Ishikawa (cell line): ENCODE data around the gene CATSPER3.

ENCODE experiments used
- CEBPB ChIP-seq: IDR thresholded peaks from 2 replicates; pipeline ENCODE4 v1.6.1; 2012
- CREB1 ChIP-seq: IDR thresholded peaks from 2 replicates; pipeline ENCODE4 v1.6.1; 2012; ENCODE audit warnings: low read depth
- EGR1 ChIP-seq: IDR thresholded peaks from 2 replicates; pipeline ENCODE4 v1.6.1; 2012
- EP300 ChIP-seq: IDR thresholded peaks from 2 replicates; pipeline ENCODE4 v1.6.1; 2012; ENCODE audit warnings: borderline replicate concordance
- FOXM1 ChIP-seq: IDR thresholded peaks from 2 replicates; pipeline ENCODE4 v1.6.1; 2012; ENCODE audit warnings: low read depth, borderline replicate concordance
- MAX ChIP-seq: IDR thresholded peaks from 2 replicates; pipeline ENCODE4 v1.6.1; 2012
- NFIC ChIP-seq: IDR thresholded peaks from 2 replicates; pipeline ENCODE4 v1.6.1; 2012
- RAD21 ChIP-seq: IDR thresholded peaks from 2 replicates; pipeline ENCODE4 v1.6.1; 2012; ENCODE audit warnings: low read depth
- REST ChIP-seq: IDR thresholded peaks from 2 replicates; pipeline ENCODE4 v1.6.1; 2012; ENCODE audit warnings: low read depth, mild to moderate bottlenecking
- TAF1 ChIP-seq: IDR thresholded peaks from 2 replicates; pipeline ENCODE4 v1.6.1; 2012; ENCODE audit warnings: low read depth, mild to moderate bottlenecking
- TCF12 ChIP-seq: IDR thresholded peaks from 2 replicates; pipeline ENCODE4 v1.6.1; 2012; ENCODE audit warnings: low read depth
- TEAD4 ChIP-seq: IDR thresholded peaks from 2 replicates; pipeline ENCODE4 v1.6.1; 2012
- USF1 ChIP-seq: IDR thresholded peaks from 2 replicates; pipeline ENCODE4 v1.6.1; 2012
- YY1 ChIP-seq: IDR thresholded peaks from 2 replicates; pipeline ENCODE4 v1.6.1; 2012; ENCODE audit warnings: low read depth
- ZBTB7A ChIP-seq: IDR thresholded peaks from 2 replicates; pipeline ENCODE4 v1.6.1; 2012; ENCODE audit warnings: low read depth

The CATSPER3 gene

GRCh38 chr5:134975843-134976242, 8.1 kb downstream of the CATSPER3 start:
- no peak for TF ChIP-seq FOXM1
- TF ChIP-seq EGR1 = no peak
- TF ChIP-seq TEAD4 = no peak
- no peak for TF ChIP-seq REST

GRCh38 chr5:134976841-134977240, 9.1 kb downstream of the CATSPER3 start:
- TF ChIP-seq RAD21 = no peak
- no peak for TF ChIP-seq TAF1
- TF ChIP-seq EP300 = no peak
- no peak for TF ChIP-seq REST
- TF ChIP-seq CREB1 = no peak
- no peak for TF ChIP-seq EGR1
- no peak for TF ChIP-seq YY1
- TF ChIP-seq USF1 = no peak
- TF ChIP-seq ZBTB7A = no peak
- TF ChIP-seq FOXM1 = no peak
- no peak for TF ChIP-seq CEBPB
- no peak for TF ChIP-seq TCF12
- TF ChIP-seq MAX = no peak
- no peak for TF ChIP-seq TEAD4
- no peak for TF ChIP-seq NFIC

GRCh38 chr5:134979416-134979815, 11.7 kb downstream of the CATSPER3 start:
- no peak for TF ChIP-seq TAF1
- no peak for TF ChIP-seq ZBTB7A
- no peak for TF ChIP-seq USF1

- TF ChIP-seq CREB1 (no peak), FOXM1 (no peak), TAF1 (no peak)
Measured at GRCh38 chr5:134982230-134982629, 14.5 kb downstream of the CATSPER3 start.

- TF ChIP-seq YY1 = no peak
- no peak for TF ChIP-seq ZBTB7A
- TF ChIP-seq TAF1 = no peak
- TF ChIP-seq TEAD4 = no peak
- TF ChIP-seq NFIC = no peak
- TF ChIP-seq EGR1 = no peak
- TF ChIP-seq CEBPB = no peak
- no peak for TF ChIP-seq MAX
- no peak for TF ChIP-seq RAD21
- no peak for TF ChIP-seq EP300
- no peak for TF ChIP-seq CREB1
- no peak for TF ChIP-seq REST
- TF ChIP-seq USF1 = no peak
- no peak for TF ChIP-seq FOXM1
- no peak for TF ChIP-seq TCF12
Measured at GRCh38 chr5:134989266-134989830, 21.6 kb downstream of the CATSPER3 start.
